Vagina (tissue), 2 donors: ENCODE measurements around the gene CUL4B. TPM values are rescaled to one million over a fixed set of nuclear protein-coding genes. Genes with fewer than 3 reads are reported as not detected.
"Not testable (repeated sequence)": the region's sequence is repeated elsewhere in the genome, so short reads cannot be mapped to it uniquely, and the experiment has no call there.

Experiments
- DNase-seq, 2 donors: peaks; one replicate each; pipeline ENCODE4 v3.0.0-alpha.2; 2017; ENCODE audit errors: extremely low spot score in 2 of 2
- H3K27ac ChIP-seq: fragments of 200-600 bp; sonication (generic); one replicate; pipeline ENCODE4 v1.5.1; 2019
- H3K27me3 ChIP-seq: fragments of 200-600 bp; sonication (generic); one replicate; pipeline ENCODE4 v1.5.1; 2019
- H3K36me3 ChIP-seq, 2 donors: fragments of 200-600 bp; sonication (generic); one replicate each; pipeline ENCODE4 v1.5.1; 2017 to 2019
- H3K4me1 ChIP-seq: fragments of 200-600 bp; sonication (generic); one replicate; pipeline ENCODE4 v1.5.1; 2019
- H3K4me3 ChIP-seq, 2 donors: fragments of 200-600 bp; sonication (generic); 1 replicate in 1 of 2; 2 replicates in 1 of 2; pipeline ENCODE4 v1.5.1; 2016 to 2019
- H3K9me3 ChIP-seq: fragments of 200-600 bp; sonication (generic); one replicate; pipeline ENCODE4 v1.5.1; 2019
- POLR2A ChIP-seq, 2 donors: fragments of 450-650 bp; IDR thresholded peaks; one replicate each; pipeline ENCODE4 v1.6.1; 2017; ENCODE audit warnings: antibody characterized with exemption in 2 of 2, mild to moderate bottlenecking in 2 of 2, moderate library complexity in 2 of 2
- POLR2AphosphoS5 ChIP-seq, 2 donors: sonication (generic); formaldehyde crosslinking; IDR thresholded peaks; one replicate each; pipeline ENCODE4 v1.9.0; 2017; ENCODE audit warnings: antibody characterized with exemption in 2 of 2, mild to moderate bottlenecking in 2 of 2, low read depth in 1 of 2; ENCODE audit not compliant: insufficient read depth in 1 of 2
- intact Hi-C: fragments of 100-400 bp; cut with DNase I; formaldehyde crosslinking; loops from one replicate; pipeline ENCODE4 v1.15.1; 2023
- total RNA-seq: library from RNA; depleted of rRNA; stranded (reverse); fragments of >200 nt; gene quantifications from one replicate; pipeline ENCODE4 v1.2.3, GENCODE V29; 2016
- TF ChIP-seq, protein P1 (sequence below), 3 experiments: fragments of 450-650 bp in 2 of 3; fragments of 200-600 bp in 1 of 3; sonication (generic) in 1 of 3; IDR thresholded peaks; one replicate each; pipeline ENCODE4 v1.5.1; 2017 to 2019; ENCODE audit warnings: antibody characterized with exemption in 3 of 3, mild to moderate bottlenecking in 2 of 3, moderate library complexity in 2 of 3

Gene CUL4B
- total RNA-seq, 1 donor from 2014 or later = 31.7 TPM

DNA sequence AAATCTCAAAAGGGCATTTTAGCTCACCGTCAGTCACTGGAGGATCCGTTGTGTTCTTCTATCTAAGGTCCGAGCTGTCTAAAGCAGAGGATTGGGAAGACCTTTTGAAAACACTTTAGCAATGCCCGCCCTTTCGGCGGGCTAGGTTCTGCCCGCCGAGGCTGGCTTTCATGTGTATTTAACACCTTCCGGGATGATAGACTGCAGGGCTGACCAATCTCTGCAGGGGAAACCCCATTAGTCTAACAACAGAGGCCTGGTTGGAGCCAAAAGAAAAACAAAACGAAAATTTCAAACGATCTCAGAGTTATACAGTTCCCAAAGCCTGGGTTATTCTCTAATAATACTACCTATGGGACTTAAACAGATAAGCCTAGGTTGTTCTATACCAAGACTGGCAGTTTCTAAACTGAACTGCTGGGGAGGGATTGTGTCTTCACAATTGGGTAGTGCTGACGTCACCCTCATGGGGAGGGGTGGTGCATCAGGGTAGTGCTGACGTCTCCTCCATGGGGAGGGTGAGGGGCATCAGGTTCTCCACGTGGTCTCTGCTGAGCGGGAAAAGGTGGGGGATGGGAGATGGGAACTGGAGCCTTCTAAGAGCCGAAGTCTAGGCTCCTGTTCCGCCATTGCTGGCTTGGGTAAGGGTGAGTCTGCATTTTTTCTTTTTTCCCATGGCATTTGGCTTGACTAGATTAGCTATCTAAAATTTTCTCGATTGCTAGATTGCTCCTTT, 14.8 kb upstream of the CUL4B start:
- no peak overlapping the region for H3K4me3 ChIP-seq
- H3K27ac ChIP-seq = no peak overlapping the region
- H3K4me1 ChIP-seq = no peaks in the 10 kb centered on the region
- no peak for DNase-seq
- H3K27me3 ChIP-seq = no peaks in the 10 kb centered on the region
- TF ChIP-seq POLR2A (IDR thresholded peaks at IDR 0.05) = no peak
- no peak for TF ChIP-seq POLR2AphosphoS5 (IDR thresholded peaks at IDR 0.05; ENCODE audit: insufficient read depth in 1 of 2, low read depth in 1 of 2)
- TF ChIP-seq, protein P1, sequence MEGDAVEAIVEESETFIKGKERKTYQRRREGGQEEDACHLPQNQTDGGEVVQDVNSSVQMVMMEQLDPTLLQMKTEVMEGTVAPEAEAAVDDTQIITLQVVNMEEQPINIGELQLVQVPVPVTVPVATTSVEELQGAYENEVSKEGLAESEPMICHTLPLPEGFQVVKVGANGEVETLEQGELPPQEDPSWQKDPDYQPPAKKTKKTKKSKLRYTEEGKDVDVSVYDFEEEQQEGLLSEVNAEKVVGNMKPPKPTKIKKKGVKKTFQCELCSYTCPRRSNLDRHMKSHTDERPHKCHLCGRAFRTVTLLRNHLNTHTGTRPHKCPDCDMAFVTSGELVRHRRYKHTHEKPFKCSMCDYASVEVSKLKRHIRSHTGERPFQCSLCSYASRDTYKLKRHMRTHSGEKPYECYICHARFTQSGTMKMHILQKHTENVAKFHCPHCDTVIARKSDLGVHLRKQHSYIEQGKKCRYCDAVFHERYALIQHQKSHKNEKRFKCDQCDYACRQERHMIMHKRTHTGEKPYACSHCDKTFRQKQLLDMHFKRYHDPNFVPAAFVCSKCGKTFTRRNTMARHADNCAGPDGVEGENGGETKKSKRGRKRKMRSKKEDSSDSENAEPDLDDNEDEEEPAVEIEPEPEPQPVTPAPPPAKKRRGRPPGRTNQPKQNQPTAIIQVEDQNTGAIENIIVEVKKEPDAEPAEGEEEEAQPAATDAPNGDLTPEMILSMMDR (IDR thresholded peaks at IDR 0.05) = no peak
- no peaks in the 10 kb centered on the region for H3K36me3 ChIP-seq
- H3K9me3 ChIP-seq = no peaks in the 10 kb centered on the region
- intact Hi-C loops = no loop called here

- H3K27ac ChIP-seq, H3K9me3 ChIP-seq, H3K4me1 ChIP-seq, H3K4me3 ChIP-seq, DNase-seq, H3K36me3 ChIP-seq, intact Hi-C loops, H3K27me3 ChIP-seq: not testable (repeated sequence)
Measured at GRCh38 chrX:120573806-120574205, 13.0 kb upstream of the CUL4B start.

- DNase-seq = no peak
- H3K4me1 ChIP-seq = no peaks in the 10 kb centered on the region
- H3K4me3 ChIP-seq = no peak overlapping the region
- no peak for TF ChIP-seq POLR2A (IDR thresholded peaks at IDR 0.05)
- TF ChIP-seq POLR2AphosphoS5 (IDR thresholded peaks at IDR 0.05; ENCODE audit: insufficient read depth in 1 of 2, low read depth in 1 of 2) = no peak
- TF ChIP-seq, protein P1 (IDR thresholded peaks at IDR 0.05) = no peak
- no peak overlapping the region for H3K27ac ChIP-seq
- no peaks in the 10 kb centered on the region for H3K27me3 ChIP-seq
- H3K36me3 ChIP-seq = no peaks in the 10 kb centered on the region
- intact Hi-C loops = no loop called here
- H3K9me3 ChIP-seq = no peaks in the 10 kb centered on the region
Measured at GRCh38 chrX:120570011-120570600, 9.3 kb upstream of the CUL4B start.

DNA sequence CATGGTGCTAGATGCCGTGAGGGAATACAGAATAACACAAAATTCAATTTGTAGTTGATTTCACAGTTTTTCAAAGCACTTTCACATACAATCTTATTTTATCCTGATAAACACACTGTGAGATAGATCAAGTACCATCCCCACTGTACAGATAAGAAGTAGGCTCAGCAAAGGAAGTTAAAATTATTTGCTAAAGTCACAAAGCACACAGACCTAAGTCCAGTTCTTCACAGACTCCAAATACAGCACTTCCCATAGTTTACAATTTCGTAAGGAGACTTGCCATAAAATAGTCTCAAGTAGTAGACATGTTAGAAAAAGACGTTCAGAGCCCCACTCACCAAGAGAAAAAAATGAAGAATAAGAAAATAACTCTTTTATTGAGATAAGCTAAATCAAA, 7.8 kb upstream of the CUL4B start:
- no peak overlapping the region for H3K4me3 ChIP-seq
- intact Hi-C loops = no loop called here
- H3K27ac ChIP-seq = no peak overlapping the region
- no peaks in the 10 kb centered on the region for H3K27me3 ChIP-seq
- no peaks in the 10 kb centered on the region for H3K36me3 ChIP-seq
- no peak for TF ChIP-seq POLR2AphosphoS5 (IDR thresholded peaks at IDR 0.05; ENCODE audit: insufficient read depth in 1 of 2, low read depth in 1 of 2)
- no peak for TF ChIP-seq POLR2A (IDR thresholded peaks at IDR 0.05)
- TF ChIP-seq, protein P1 (IDR thresholded peaks at IDR 0.05) = no peak
- H3K4me1 ChIP-seq = no peaks in the 10 kb centered on the region
- DNase-seq = no peak
- H3K9me3 ChIP-seq = no peaks in the 10 kb centered on the region

DNA sequence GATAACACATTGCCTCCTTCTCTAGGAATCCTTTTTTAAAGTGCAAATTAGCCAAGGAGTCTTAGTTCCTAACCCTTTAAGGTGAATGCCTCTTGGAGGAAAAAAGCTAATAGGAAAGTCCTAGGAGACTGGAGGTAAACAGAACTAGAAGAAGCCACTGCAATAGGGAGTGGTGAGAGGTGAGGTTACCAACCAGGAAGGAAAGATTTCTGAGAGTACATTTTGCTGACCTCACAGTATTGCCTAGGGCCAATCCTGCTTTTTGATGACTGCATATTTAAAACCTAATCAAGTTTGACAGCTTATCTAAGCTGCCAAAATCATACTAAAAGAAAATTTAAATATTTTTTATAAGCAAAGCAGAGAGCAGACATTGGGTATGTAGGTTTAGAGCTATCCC, 7.3 kb upstream of the CUL4B start:
- Histone ChIP-seq H3K27me3 (no peaks in the 10 kb centered on the region), H3K4me1 (no peaks in the 10 kb centered on the region), H3K36me3 (no peaks in the 10 kb centered on the region), H3K9me3 (no peaks in the 10 kb centered on the region), H3K4me3 (no peak overlapping the region), H3K27ac (no peak overlapping the region)
- no peak for TF ChIP-seq POLR2AphosphoS5 (IDR thresholded peaks at IDR 0.05; ENCODE audit: insufficient read depth in 1 of 2, low read depth in 1 of 2)
- no peak for TF ChIP-seq POLR2A (IDR thresholded peaks at IDR 0.05)
- intact Hi-C loops = no loop called here
- DNase-seq = no peak

DNA sequence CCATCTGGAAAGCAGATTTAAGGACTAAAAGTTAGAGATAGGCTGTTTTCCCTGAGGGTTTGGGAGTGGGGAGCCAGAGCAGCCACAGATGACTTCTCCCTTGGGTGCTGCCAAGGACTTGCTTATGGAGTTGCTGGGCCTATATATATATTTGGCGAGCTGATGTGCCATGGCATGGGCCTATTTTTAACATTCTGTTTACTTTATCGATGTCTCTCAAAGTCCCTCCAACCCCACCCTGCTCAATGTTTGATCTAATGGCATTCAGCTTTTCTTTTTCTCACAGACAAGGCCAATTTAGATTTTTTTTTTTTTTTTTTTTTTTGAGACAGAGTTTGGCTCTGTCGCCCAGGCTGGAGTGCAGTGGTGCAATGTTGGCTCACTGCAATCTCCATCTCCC, 6.1 kb upstream of the CUL4B start:
- no peak for DNase-seq
- Histone ChIP-seq H3K27me3 (no peaks in the 10 kb centered on the region), H3K27ac (no peak overlapping the region), H3K4me1 (no peaks in the 10 kb centered on the region), H3K9me3 (no peaks in the 10 kb centered on the region), H3K36me3 (no peaks in the 10 kb centered on the region), H3K4me3 (no peak overlapping the region)
- TF ChIP-seq, protein P1 (IDR thresholded peaks at IDR 0.05) = no peak
- TF ChIP-seq POLR2A (IDR thresholded peaks at IDR 0.05) (no peak), POLR2AphosphoS5 (IDR thresholded peaks at IDR 0.05; ENCODE audit: insufficient read depth in 1 of 2, low read depth in 1 of 2) (no peak)
- intact Hi-C loops = no loop called here
